HepG2 (cell line): Measurements from ENCODE around the gene TBC1D10B. TPM values are rescaled to one million over a fixed set of nuclear protein-coding genes. Genes with fewer than 3 reads are reported as not detected.

ENCODE experiments used
- ARNTL ChIP-seq: sonication (generic); formaldehyde crosslinking; IDR thresholded peaks from 2 replicates; pipeline ENCODE4 v1.4.0; 2020; ENCODE audit warnings: mild to moderate bottlenecking, missing genetic modification reagents
- CBX5 ChIP-seq: sonication (generic); formaldehyde crosslinking; IDR thresholded peaks from 2 replicates; pipeline ENCODE4 v1.4.0; 2020; ENCODE audit warnings: missing genetic modification reagents, borderline replicate concordance
- FUBP1 ChIP-seq: sonication (generic); formaldehyde crosslinking; IDR thresholded peaks from 2 replicates; pipeline ENCODE4 v1.5.1; 2020; ENCODE audit warnings: missing genetic modification reagents, mild to moderate bottlenecking, borderline replicate concordance
- JDP2 ChIP-seq: sonication (generic); formaldehyde crosslinking; IDR thresholded peaks from 2 replicates; pipeline ENCODE4 v1.8.1; 2022; ENCODE audit warnings: missing genetic modification reagents, borderline replicate concordance
- POGK ChIP-seq: sonication (generic); formaldehyde crosslinking; conservative IDR thresholded peaks from 2 replicates; pipeline ENCODE4 v1.8.0; 2022; ENCODE audit warnings: mild to moderate bottlenecking, moderate library complexity, missing genetic modification reagents
- STAT6 ChIP-seq: sonication (generic); formaldehyde crosslinking; IDR thresholded peaks from 2 replicates; pipeline ENCODE4 v1.4.0; 2020; ENCODE audit warnings: missing genetic modification reagents, mild to moderate bottlenecking, borderline replicate concordance
- TBX3 ChIP-seq: fragments of 450-650 bp; IDR thresholded peaks from 2 replicates; pipeline ENCODE4 v1.6.1; 2017; ENCODE audit warnings: antibody characterized with exemption, mild to moderate bottlenecking, inconsistent platforms, borderline replicate concordance
- TP53 ChIP-seq: sonication (generic); formaldehyde crosslinking; conservative IDR thresholded peaks from 2 replicates; pipeline ENCODE4 v1.4.0; 2020; ENCODE audit warnings: missing genetic modification reagents
- TRAFD1 ChIP-seq: sonication (generic); formaldehyde crosslinking; IDR thresholded peaks from 2 replicates; pipeline ENCODE4 v1.5.1; 2020; ENCODE audit warnings: missing genetic modification reagents, mild to moderate bottlenecking, borderline replicate concordance
- TRIM22 ChIP-seq: fragments of 450-650 bp; IDR thresholded peaks from 2 replicates; pipeline ENCODE4 v1.6.1; 2017
- ZKSCAN8 ChIP-seq: IDR thresholded peaks from 2 replicates; pipeline ENCODE4 v1.6.1; 2016; ENCODE audit warnings: borderline replicate concordance, missing genetic modification reagents, missing compliant biosample characterization
- ZNF121 ChIP-seq: sonication (generic); formaldehyde crosslinking; IDR thresholded peaks from 2 replicates; pipeline ENCODE4 v1.5.0; 2020; ENCODE audit warnings: mild to moderate bottlenecking, missing genetic modification reagents
- ZNF362 ChIP-seq: sonication (generic); formaldehyde crosslinking; IDR thresholded peaks from 2 replicates; pipeline ENCODE4 v1.4.0; 2020; ENCODE audit warnings: missing genetic modification reagents, mild to moderate bottlenecking, borderline replicate concordance
- ZNF639 ChIP-seq: conservative IDR thresholded peaks from 2 replicates; pipeline ENCODE4 v1.6.1; 2018; ENCODE audit warnings: missing genetic modification reagents
- ZNF737 ChIP-seq: sonication (generic); formaldehyde crosslinking; IDR thresholded peaks from 2 replicates; pipeline ENCODE4 v1.5.0; 2020; ENCODE audit warnings: missing genetic modification reagents, mild to moderate bottlenecking, borderline replicate concordance
- polyA plus RNA-seq, 8 experiments: library from polyadenylated mRNA; depleted of rRNA in 3 of 8; stranded (reverse) in 7 of 8; unstranded in 1 of 8; fragments of >200 nt; fragmentation: Illumina TruSeq in 4 of 8; extraction: Trizol in 4 of 8; gene quantifications; 2 replicates each; pipeline versions ENCODE4 v1.2.1 to v1.2.3, GENCODE V29; 2011 to 2016; ENCODE audit warnings: low read depth in 4 of 8, missing spikeins in 1 of 8, mixed read lengths in 1 of 8; ENCODE audit not compliant: insufficient read depth in 1 of 8
- total RNA-seq, 5 experiments: library from RNA; depleted of rRNA; stranded (reverse); fragments of >200 nt; fragmentation: Illumina TruSeq; extraction: Trizol; gene quantifications; 2 replicates each; pipeline ENCODE4 v1.2.3, GENCODE V29; 2016; ENCODE audit warnings: low read depth in 1 of 5

TBC1D10B gene
- total and polyA plus RNA-seq, 2 of the 13 experiments (the other 11 are each of a cell fraction or from before 2014, with no cell fraction given): 15.7 to 24.8 TPM

GRCh38 chr16:30401768-30402425 is 31.6 kb upstream of the TBC1D10B start (continued):
- TF ChIP-seq ARNTL (CRISPR knock-in tag) (peak; percentile 32; the same call in 1 of the 2 replicates), STAT6 (CRISPR knock-in tag) (0 out of 2 replicates have a peak, but pooled peaks have one; percentile 44), TRIM22 (no peak), ZKSCAN8 (no peak; the same call in 1 of the 2 replicates), ZNF639 (CRISPR knock-in tag) (peak; percentile 60), TP53 (CRISPR knock-in tag) (no peak), FUBP1 (CRISPR knock-in tag) (no peak), ZNF737 (CRISPR knock-in tag) (no peak), ZNF362 (CRISPR knock-in tag) (0 out of 2 replicates have a peak, but pooled peaks have one; percentile 23), CBX5 (CRISPR knock-in tag) (no peak), POGK (CRISPR knock-in tag) (peak; percentile 34; the same call in 1 of the 2 replicates), ZNF121 (CRISPR knock-in tag) (peak; percentile 44; the same call in 1 of the 2 replicates), TRAFD1 (CRISPR knock-in tag) (no peak), TBX3 (peak; percentile 93), JDP2 (CRISPR knock-in tag) (no peak)
